GM21737 (cell line): Measurements from ENCODE around the gene IQCM.
"Not testable (repeated sequence)": the region's sequence is repeated elsewhere in the genome, so short reads cannot be mapped to it uniquely, and the experiment has no call there.

Experiments used
- ATAC-seq: cut with Tn5 transposase; IDR thresholded peaks from one replicate; pipeline ENCODE4 v1.9.1; 2021; ENCODE audit warnings: mild to moderate bottlenecking, moderate library complexity; ENCODE audit not compliant: unreplicated experiment

IQCM gene

DNA sequence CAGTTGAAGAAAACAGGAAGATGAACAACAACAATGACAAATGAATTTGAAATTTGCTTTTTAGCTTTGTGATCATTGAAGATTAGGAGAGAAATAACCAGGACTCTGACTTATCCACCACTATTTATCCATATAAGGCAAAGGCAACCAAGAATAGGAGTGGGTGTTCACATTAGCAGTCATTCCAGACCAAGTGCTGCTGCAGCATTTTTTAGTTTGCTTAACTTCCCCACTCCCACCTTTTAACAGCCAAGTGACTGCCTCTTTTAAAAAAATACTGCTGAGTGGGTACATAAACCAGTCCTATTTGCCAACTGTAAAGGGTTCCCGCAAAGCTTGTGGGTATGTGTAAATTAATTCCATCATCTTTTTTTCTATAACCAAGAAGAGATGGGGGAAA lies 230.9 kb downstream of the IQCM start:
- ATAC-seq = no peak

DNA sequence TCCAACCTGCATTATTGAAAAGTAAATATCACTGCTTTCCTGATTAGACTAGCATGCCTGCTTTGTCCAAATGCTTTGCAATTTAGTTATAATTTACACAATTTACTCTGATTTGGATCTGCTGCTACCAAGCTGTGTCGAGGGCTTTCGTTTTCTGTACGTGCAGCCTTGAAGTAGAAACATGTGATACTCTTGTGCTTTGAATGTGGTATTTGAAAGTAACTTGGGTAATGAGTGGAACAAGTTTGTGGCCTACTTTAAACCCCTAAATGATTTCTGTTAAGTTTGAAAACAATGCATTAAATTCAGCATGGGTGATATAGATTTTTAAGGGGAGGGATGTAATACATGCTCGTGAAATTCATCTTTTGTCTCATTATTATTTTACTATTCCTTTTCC lies 240.7 kb downstream of the IQCM start:
- ATAC-seq = no peak

DNA sequence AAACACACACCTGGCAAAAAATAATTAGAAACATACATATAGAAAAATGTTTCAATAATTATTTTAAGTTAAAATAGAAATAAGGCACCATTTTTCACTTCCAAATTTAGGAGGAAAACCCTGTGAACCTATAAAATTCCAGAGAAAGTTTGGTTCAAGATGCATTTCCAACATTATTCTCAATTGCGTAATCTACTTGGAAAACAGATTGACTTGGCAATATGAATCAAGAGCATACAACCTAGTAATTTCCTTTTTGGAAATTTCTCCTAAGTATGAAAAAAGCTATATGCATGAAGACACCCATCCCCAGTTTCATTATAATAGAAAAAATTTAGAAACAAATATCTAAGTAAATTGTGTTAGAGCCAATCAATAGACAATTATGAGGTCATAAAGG lies 242.9 kb downstream of the IQCM start:
- no peak for ATAC-seq

DNA sequence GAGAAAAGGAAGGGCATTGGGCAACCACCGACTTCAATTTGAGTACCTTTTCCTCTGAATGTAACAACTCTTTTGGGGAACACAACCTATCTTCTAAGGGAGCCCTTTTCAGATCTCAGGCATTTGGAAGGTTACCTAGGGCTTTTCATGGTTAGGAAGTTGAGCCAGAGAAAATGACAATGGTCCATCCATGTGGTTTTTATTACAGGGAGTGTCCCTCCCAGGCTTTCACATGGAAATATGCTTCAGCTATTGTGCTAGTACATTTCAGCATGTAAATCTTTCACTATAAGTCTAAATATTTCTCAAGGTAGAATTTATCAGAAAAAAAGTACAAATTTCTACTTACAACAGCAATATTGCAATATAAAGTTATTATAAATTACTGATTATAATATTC lies 259.8 kb downstream of the IQCM start:
- ATAC-seq = no peak

DNA sequence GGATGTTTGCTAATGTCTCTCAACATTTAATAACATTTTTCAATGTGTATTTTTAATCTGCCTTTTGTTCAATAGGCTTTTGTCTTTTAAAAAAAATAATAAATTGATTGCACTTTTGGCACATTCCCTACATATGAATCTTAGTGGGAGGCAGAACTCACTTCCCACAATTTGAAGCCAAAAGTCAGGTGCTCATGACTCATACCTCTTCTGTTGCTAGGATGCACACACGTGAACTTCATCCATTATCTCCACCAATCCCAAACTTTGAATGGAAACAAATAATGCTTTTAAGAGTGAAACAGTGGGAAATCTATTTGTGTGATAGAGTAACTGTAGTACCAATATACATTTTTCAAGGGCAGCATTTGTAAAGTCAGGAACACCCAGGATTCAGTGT lies 260.5 kb downstream of the IQCM start:
- no peak for ATAC-seq

DNA sequence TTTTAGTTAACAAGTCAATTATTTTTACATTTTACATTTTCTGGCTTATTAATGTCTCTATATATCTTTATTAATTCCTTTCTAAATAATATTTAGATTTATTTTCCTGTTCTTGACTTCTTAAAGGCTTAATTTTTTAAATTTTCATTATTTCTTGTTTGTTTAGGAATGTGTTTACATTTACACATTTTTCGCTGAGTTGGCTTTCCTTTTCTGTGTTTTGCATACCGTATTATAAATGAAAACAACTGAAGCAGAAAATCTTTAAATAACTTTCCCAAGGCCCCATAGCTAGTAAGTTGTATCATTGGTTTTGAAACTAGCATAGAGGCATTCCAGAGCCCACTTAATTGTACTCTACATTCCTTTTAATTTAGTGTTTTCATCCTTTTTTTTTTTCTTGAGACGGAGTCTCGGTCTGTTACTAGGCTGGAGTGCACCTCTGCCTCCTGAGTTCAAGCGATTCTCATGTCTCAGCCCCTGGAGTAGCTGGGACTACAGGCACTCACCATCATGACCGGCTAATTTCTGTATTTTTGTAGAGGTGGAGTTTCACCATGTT lies 261.6 kb downstream of the IQCM start:
- ATAC-seq = no peak

DNA sequence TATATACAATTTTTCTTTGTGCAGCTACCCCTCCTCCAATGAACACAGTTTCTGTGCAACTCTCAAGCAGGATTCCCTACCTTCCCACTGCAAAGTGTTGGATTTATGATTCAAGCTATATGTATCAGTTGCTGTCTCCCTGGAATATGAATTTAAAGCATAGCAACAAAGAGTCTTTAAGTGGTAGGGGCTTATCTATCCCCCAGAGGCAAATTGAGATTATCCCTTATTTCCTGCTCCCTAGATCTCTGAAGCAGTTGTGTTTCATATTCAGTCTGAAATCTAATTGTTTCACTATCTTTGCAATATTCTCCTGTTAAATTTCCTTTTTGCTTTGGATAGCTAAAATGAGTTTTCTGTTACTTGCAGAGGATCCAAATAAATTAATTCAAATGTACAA lies 263.0 kb downstream of the IQCM start:
- no peak for ATAC-seq

DNA sequence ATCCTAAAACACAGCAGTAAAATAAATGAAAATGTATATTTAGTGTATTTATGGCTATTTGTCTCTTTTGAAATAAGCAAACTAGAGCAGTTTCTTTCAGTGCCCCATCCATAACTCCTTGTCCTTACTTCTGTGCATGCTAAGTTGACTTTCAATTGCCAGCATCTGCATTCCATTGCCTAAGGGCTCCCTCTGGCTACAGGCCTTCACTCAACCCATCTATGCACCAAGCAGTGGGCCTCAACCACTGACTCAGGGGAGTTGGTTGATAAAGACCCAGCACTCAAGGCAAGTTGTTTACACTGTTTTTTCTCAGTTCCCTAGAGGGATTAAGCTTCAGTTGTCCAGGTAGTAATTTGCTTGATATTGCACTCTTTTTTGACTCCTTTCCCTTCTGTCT lies 265.7 kb downstream of the IQCM start:
- ATAC-seq = no peak

DNA sequence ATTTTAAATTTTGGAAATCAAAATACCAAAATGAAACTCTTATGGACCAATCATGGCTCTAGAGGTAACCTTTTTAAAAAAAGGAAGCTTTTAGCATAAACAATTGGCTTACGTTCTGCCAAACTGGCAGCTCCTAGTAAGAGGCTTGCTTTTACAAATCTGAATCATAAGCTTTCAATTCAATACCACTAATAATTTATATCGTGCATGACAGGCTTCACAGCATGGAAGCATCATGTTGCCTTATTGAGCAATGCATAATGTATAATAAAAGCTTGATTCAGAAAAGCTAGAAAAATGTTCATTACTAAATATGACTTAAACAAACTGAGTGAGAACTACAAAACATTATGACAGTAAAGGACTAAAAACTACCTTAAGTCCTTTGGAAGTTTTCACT lies 280.9 kb downstream of the IQCM start:
- ATAC-seq = no peak

DNA sequence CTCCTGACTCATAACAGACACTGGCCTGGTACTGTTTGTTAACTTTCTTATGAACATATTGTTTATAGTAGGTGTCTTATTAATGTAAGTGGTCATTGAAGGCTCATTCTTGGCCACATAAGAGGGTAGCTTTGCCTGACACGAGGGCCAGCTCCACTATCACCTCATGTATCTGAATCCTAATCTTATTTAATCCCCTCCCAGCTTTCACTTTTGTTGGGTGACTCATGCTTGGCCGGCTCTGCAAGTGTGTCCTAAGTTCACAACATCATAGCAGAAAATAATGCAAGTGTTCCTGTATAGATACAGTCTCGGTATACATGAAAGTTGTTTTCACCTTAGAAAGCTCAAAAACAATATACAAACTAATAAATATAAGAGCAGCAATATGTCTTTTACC lies 283.8 kb downstream of the IQCM start:
- ATAC-seq = no peak

DNA sequence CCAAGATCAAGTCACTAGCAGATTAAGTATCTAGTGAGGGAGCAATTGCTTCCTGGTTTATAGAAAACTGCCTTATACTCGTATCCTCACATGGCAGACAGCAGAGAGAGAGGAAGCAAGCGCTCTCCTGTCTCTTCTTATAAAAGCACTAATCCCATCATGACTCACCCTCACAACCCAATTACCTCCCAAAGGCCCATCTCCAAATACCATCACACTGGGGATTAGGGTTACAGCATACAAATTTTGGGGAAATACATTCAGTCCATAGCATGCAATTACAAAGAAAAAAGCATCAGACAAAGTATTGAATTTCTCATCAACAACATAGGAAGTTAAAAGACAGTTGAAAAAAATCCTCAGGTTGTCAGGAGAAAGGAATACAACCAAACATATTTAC lies 292.6 kb downstream of the IQCM start:
- ATAC-seq = no peak

DNA sequence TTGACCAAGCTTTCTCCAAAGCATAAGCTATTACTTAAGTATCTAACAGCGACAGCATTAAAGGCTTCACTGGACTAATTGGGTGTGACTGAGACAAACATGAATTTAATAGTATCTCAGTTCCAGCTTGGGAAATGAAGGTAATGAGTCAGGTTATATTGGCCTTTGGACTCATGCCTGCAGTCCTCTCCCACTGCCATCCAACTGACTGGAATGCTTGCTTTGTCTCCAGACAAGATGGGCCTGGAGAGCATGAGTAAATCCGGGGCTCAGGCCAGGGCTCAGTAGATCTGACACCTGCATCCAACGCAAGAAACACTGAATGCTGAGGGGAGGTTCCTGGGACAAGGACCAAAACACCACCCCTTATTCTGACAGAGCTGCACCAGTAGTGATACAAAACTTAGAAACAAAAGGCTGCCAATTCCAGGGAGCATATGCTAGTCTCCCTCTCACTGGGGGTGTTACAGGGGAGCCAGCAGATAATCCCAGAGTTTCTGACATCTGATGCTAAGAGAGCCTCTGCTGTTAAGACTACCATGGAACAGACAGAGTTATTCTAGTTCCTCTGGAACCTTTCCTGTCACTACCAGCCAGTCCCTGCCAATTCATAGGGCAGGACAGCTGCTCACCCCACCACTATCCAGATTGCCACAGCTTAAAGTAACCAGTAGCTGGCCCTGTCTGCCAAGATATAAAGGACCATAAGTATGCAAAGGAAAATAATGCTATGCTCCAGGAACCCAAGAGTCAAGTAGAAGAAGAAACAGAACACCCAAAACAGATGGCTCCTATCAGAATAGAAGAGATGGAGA lies 293.8 kb downstream of the IQCM start:
- no peak for ATAC-seq

DNA sequence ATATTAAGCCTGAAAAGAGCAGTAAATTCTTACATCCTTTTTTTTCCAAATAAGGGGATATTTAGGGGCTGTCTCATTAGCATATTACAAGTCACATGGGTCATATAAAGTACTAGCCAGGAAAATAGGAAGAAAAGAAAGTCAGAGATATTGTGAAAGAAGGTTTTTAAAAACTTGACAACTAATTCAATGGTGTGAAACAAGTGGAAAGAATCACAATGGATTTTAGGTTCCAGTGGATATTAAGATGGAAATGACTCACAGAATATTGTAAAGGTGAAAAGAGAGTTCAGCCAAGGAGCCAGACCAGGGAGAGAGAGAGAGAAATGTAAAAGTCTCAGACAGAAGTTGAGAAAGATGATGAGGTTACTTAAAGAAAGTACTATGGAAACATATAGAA lies 297.2 kb downstream of the IQCM start:
- ATAC-seq = no peak

DNA sequence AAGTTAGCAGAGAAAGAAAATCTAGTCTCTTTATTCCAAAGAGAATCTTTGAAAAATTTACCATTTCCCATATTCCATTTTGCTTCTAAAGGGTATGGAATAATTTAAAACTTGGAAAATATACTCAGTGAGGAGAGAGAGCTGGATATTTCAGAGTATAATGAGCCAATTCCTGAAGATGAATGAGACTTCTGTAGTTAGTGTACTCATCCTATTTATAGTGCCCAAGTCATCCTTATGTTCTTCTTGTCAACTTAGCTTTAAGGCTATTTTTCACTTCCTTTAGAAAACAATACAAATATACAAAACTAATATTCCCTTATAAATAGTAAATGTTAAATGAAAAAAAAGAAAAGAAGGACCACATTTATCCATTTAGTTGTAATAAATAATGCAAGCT lies 302.6 kb downstream of the IQCM start:
- no peak for ATAC-seq

DNA sequence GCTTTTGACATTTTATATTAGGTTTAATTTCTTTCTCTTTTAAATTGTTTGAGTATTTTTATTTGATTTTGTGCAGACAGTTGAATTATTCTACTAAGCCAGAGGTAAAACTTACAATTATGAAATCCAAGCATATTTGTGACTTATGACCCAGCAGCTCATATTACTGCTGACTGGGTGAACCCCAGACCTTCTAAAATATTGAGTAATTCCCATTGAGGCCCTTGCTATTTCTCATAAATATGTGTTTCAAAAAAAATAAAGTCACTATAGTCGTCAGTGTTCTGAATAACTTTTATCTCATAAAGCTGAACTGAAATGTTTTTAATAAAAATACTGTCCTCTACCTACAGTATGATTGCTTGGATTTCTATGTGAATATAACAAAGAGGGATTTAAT lies 303.1 kb downstream of the IQCM start:
- no peak for ATAC-seq

DNA sequence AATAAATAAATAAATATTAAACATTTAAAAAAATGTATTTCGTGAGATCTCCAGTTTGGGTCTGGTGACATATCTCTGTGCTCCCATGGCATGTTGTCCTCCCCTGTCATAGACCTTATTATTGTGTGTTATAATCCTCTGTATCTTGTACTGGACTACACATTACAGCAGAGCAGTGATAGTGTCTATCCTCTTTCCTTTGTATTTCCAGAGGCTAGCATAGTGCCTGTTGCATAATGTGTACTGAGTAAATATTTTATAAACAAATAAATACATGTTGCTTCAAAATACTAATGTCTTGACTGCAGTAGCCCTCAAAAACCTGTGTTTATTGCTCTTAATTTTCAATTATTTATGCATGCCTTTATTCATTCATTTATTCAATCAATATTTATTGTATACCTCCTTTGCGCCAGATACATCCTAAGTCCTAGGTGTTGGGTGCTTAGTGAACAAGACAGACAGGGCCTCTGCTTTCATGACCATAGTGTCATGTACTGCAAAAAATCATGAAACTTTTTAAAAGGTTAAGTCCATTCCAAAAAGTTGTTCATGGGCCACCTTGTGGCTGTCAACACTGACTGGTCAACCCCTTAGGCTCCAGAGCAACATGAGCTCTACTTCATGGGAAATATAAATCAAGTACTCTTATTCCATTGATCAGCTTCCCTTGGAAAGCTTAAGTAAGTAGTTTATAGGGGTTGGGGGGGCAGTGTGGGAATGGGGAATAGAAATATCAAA lies 303.9 kb downstream of the IQCM start:
- ATAC-seq = no peak

DNA sequence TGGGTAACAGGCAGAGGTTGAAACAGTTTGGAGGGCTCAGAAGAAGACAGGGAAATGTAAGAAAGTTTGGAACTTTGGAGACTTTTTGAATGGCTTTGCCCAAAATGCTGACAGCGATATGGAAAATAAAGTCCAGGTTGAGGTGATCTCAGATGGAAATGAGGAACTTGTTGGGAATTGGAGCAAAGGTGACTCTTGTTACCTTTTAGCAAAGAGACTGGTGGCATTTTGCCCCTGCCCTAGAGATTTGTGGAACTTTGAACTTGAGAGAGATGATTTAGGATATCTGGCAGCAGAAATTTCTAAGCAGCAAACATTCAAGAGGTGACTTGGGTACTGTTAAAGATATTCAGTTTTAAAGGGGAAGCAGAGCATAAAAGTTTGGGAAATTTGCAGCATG lies 308.3 kb downstream of the IQCM start:
- ATAC-seq = not testable (repeated sequence)

DNA sequence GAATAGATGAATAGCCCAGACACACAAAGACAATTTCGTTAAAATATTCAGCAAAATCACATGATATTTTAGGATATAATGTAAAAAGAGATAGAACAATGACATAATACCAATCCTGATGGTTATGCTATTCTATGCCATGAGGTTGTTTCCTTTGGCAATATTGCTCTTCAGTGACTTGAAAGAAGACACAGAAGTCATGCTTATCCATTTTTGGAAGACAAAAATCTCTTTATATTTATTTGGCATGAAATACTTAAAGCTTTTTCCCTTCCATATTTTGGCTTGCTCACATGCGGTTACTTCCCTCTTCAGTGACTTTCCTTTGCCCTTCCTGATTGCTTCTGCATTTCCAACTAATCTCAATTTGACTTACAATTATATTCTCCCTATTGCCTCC lies 314.8 kb downstream of the IQCM start:
- no peak for ATAC-seq

DNA sequence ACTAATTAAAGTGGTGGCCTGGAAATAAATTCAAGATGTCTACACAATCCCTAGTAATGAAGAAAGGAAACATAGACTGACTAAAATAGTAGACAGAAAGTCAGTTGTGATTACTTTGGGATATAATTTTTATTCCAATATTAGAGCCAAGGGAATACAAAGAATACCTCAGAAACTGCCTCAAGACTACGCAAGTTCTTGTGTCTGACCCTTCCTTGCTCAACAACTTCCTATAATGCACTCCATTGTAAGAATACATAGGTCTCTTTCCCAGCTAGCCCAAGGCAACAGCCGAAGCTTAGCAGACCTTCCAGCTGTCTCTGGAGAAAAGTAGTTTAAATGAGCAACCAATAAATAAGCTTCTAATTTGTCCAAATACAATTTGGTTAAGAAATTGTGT lies 315.9 kb downstream of the IQCM start:
- ATAC-seq = no peak

DNA sequence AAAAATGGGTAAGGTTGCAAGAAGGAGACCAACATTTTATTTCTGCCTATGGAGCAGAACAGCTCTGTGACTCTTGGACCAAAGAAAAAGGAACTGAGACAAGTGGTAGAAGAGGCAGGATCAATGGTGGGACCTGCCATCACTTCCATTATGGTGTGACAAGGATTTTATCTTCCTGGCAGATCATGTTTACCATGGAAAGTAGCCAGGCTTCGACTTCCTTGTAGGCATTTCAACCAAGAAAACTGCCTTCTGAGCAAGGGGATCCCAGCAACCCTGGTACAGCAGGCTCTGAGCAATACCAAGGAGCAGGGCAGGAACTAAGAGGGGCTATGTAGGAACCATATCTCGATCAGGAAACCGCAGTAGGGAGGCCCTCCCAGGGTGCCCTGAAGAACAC lies 317.4 kb downstream of the IQCM start:
- no peak for ATAC-seq

DNA sequence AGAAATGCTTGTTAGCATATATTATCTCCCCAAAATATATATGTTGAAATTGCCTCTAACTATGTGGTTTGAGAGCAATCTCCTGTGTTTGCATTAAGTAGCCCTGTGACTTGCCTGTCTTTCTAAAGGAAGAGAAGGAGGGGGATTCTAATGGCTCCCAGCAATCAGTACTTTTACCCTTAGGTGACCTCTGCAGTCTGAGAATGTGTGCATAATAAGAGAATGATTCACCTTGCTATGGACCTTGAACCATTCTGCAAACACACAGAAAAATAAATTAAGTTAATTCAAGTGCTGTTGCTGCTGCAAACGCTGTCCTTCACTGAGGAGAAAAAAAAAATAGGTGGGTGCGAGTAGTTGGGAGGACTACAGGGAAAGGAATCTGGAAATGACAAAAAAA lies 322.2 kb downstream of the IQCM start:
- no peak for ATAC-seq

DNA sequence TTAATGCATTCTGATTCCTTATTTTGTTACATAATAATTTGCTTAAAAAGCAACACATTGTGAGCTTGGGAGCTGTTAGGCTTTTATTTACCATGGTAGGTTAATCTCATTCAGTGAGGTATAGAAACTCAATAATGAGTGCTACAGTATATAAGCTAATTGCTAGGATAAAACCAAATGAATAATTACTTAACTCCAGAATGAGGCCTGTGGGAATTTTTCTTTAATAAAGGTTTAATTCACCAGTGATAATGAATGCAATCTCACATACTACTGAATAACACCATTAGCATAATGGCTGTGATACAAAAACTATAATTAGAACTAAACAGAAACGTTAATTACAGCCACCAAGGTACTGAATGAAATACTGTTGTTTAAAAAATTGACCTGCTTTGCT lies 326.3 kb downstream of the IQCM start:
- ATAC-seq = no peak
